Retinal pigment epithelial cell (primary cell): Measurements from ENCODE around the gene MYOCD.

Experiments used
- DNase-seq: peaks from one replicate; pipeline ENCODE4 v3.0.0-alpha.2; 2010; ENCODE audit warnings: low read depth
- H3K4me3 ChIP-seq: 2 replicates; pipeline ENCODE4 v1.5.1; 2011; ENCODE audit warnings: mild to moderate bottlenecking, low read length, control low read depth, moderate library complexity
- TF ChIP-seq, protein P1 (sequence below): conservative IDR thresholded peaks from 2 replicates; pipeline ENCODE4 v1.5.1; 2011; ENCODE audit warnings: low read depth, low read length, control low read depth, inconsistent platforms

The MYOCD gene

DNA sequence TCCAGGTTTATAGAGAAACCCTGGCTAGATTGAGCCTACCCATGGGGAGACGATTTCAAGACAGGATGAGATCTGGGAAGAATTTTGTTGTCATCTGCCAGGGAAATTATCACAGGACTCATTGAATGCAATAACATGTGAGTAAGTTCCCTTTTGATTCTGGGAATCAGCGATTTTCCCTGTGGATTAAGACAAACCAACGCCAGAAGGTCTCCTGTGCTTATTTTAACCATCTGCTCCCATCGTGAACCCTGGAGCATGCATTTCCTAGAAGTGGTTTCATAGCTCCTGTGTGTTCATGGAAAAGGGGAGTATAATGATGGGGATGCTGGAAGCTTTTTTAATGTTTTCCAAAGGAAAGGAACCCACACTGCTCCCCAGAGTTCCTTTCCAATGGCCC lies 102.6 kb downstream of the MYOCD start:
- no peak overlapping the region for H3K4me3 ChIP-seq
- TF ChIP-seq, protein P1, sequence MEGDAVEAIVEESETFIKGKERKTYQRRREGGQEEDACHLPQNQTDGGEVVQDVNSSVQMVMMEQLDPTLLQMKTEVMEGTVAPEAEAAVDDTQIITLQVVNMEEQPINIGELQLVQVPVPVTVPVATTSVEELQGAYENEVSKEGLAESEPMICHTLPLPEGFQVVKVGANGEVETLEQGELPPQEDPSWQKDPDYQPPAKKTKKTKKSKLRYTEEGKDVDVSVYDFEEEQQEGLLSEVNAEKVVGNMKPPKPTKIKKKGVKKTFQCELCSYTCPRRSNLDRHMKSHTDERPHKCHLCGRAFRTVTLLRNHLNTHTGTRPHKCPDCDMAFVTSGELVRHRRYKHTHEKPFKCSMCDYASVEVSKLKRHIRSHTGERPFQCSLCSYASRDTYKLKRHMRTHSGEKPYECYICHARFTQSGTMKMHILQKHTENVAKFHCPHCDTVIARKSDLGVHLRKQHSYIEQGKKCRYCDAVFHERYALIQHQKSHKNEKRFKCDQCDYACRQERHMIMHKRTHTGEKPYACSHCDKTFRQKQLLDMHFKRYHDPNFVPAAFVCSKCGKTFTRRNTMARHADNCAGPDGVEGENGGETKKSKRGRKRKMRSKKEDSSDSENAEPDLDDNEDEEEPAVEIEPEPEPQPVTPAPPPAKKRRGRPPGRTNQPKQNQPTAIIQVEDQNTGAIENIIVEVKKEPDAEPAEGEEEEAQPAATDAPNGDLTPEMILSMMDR = no peak
- DNase-seq = no peak

DNA sequence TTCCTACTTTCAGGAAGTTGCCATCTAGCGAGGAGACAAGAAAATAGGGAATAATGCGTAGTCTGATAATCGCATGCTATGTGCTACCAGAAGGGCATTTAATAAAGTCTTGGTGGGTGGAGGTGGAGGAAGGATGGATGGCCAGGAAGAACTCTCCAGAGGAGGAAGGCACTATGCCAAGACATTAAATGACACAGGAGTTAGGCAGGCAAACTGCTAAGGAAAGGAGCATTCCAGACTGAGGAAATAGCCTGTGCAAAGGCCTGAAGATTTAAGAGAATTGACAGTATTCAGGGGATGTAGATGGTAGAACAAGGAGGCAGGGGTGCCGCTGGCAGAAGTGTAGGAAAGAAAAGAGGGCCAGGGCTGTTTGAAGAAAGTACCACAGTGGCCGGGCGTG lies 104.3 kb downstream of the MYOCD start:
- TF ChIP-seq, protein P1 = no peak
- no peak for DNase-seq
- H3K4me3 ChIP-seq = no peak overlapping the region

DNA sequence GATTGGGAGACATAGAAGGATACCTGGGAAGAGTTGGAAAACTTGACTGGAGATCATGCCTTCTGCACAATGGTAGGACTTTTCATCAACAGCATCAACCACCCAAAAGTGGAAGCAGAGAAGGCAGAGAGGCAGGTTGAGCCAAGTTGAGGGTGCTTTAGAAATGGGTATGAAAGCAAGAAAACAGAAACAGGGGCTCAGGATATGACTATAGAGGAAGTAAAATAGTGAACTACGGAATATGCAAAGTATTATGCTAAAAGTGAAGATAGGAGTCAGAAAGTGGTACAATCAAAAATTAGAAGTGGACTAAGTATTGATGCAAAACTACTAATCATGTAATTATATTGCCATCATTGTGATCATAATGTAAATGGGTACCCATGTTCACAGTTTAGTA lies 107.5 kb downstream of the MYOCD start:
- TF ChIP-seq, protein P1 = no peak
- DNase-seq = no peak
- no peak overlapping the region for H3K4me3 ChIP-seq

DNA sequence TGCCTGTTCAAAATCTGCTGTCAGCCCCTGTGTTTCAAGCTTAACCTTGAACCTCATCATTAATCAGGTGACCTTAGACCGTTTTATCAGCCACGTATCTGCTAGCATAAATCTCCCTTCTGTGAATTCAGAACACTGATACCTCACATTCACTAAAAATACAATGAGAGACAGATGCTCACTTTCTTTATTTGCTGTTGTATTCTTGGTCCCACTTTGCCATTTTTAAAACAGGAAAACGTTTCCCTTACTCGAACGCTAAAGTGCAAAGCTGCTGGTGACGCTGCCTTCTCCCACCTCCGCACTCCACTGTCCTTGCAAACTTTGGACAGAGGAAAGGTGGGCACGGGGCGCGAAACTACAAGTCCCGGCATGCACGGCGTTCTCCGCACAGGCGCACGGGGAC lies 123.4 kb downstream of the MYOCD start:
- DNase-seq = no peak
- peak overlapping the region; percentile 21 for H3K4me3 ChIP-seq

DNA sequence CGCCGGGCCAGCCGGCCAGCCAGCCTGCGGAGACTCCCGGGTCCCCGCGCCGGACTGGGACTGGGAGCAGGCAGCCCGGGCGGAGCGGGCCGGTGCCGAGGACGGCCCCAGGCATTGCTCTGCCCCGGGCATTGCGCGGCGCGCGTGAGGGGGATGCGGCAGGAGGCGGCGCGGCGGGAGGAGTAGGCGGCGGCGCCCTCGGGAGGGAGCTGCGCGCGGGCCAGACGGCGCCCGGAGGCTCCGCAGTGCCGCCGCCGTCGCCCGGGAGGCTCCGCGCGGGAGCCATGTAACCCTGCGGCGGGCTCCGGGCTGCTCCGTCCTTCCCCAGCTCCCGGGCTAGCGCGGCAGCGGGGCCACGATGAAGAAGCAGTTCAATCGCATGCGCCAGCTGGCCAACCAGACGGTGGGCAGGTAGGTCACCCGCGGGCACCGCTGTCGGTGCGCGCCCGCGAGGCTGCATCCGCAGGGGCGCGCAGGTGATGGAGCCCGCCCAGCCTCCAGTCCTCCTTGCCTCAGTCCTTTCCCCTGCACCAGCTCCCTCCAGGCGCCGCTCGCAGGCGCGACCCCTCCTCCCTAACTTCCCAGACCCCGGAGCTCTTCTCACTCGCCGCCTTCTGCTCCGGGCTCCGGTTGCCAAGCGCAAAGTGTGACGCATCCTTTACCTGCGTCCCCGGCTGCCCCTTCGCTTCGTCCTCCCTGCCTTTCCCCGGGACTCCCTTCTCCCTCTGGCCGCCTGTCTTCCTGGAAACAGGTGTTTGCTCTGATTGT lies 124.0 kb downstream of the MYOCD start, which contains the start of gene ARHGAP44:
Gene ARHGAP44 (plus strand): TSS at position 18 of the 768 bp plus-strand sequence. CDS start 341 bp downstream, at position 359.
- peak; percentile 12 for DNase-seq
- TF ChIP-seq, protein P1 = no peak
- H3K4me3 ChIP-seq = peak within 1 kb of the TSS; percentile 56

More for the DNA sequence above, 123.4 kb downstream of the MYOCD start:
- TF ChIP-seq, protein P1 = no peak

DNA sequence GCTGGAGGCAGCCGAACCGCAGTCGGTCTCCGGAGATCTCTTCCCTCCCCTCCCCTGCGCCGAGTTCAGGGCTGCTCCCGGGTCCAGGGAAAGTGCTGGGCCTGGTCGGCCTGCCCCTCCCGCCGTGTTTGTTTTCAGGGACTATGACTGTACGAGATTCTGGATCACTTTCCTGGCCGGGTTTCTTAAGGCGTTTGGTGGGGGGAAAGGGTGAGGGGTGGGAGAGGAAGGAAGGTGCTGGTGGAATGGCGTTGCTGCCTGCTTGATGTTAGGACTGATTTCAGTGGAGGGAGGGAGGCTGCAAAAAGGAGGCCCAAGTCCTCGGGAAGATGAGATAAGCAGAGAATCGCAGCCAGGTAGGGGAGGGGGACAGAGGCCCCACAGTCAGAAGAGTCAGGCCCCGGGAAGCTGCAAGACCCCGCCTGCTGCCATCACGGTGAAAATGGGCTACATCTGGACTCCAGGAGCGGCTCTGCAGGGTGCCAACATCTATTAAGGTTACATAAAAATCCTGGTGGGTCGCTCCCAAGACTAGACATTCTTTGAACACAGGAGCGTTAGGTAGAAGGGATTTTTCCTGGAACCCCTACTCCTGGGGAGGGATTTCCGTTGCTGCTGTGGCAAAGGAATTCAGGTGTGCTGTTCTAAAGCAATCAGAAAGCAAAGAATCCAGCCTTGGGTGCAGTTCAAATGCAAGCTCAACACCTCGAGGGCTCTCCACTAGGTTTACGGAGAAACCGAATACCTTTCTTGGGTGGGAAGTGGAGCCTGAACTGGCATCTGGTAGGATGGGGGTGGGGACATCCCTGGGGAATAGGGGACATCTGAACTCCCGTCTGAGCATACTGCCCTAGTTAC lies 124.8 kb downstream of the MYOCD start:
- DNase-seq = no peak
- H3K4me3 ChIP-seq = peak overlapping the region; percentile 56
- TF ChIP-seq, protein P1 = no peak
